H1 (cell line): ENCODE results near the gene SNED1. TPM values are rescaled to one million over a fixed set of nuclear protein-coding genes. Genes with fewer than 3 reads are reported as not detected.

ENCODE experiments used
- CTCF ChIA-PET: fragments of 300-600 bp; sonication (Branson Sonifier 250); formaldehyde crosslinking; loops from one replicate; lab custom pipeline; 2021; ENCODE audit not compliant: partially characterized antibody; lab: Charles Lee
- POLR2A ChIA-PET: fragments of 300-600 bp; sonication (Branson Sonifier 250); formaldehyde crosslinking; loops from one replicate; lab custom pipeline; 2021; ENCODE audit warnings: inconsistent platforms; ENCODE audit not compliant: partially characterized antibody; lab: Charles Lee
- DNase-seq, 2 experiments: peaks; one replicate each; pipeline versions ENCODE4 v3.0.0 to v3.0.0-alpha.2; 2010 to 2022; ENCODE audit warnings: low spot score in 2 of 2, low read depth in 1 of 2, mixed read lengths in 1 of 2
- FAIRE-seq: peaks from 2 replicates; lab custom pipeline; 2011; peaks lifted over from hg19 to GRCh38; lab: Jason Lieb, UNC
- H2AFZ ChIP-seq: 2 replicates; pipeline ENCODE4 v1.8.1; 2012; ENCODE audit warnings: low read length, inconsistent platforms
- H2AK5ac ChIP-seq: 2 replicates; pipeline ENCODE4 v1.6.1; 2013; ENCODE audit warnings: low read depth, low read length
- H2BK120ac ChIP-seq: replicated peaks from 2 replicates; pipeline ENCODE3; 2013; ENCODE audit warnings: low read depth, low read length, inconsistent platforms
- H2BK12ac ChIP-seq: 2 replicates; pipeline ENCODE4 v1.6.1; 2013; ENCODE audit warnings: low read depth, low read length
- H2BK15ac ChIP-seq: 2 replicates; pipeline ENCODE4 v1.6.1; 2013; ENCODE audit warnings: low read length
- H2BK20ac ChIP-seq: 2 replicates; pipeline ENCODE4 v1.6.1; 2013; ENCODE audit warnings: low read length
- H2BK5ac ChIP-seq: 2 replicates; pipeline ENCODE4 v1.6.1; 2013; ENCODE audit warnings: low read depth, low read length
- H3K14ac ChIP-seq: 2 replicates; pipeline ENCODE4 v1.6.1; 2013; ENCODE audit warnings: inconsistent platforms; ENCODE audit not compliant: insufficient read length
- H3K18ac ChIP-seq: 2 replicates; pipeline ENCODE4 v1.6.1; 2013; ENCODE audit warnings: low read length; ENCODE audit errors: extremely low read depth
- H3K23ac ChIP-seq: 2 replicates; pipeline ENCODE4 v1.6.1; 2013; ENCODE audit warnings: inconsistent platforms; ENCODE audit not compliant: insufficient read length
- H3K23me2 ChIP-seq: 2 replicates; pipeline ENCODE4 v1.6.1; 2013; ENCODE audit warnings: low read depth, low read length
- H3K27ac ChIP-seq: 2 replicates; pipeline ENCODE4 v1.6.1; 2011; ENCODE audit warnings: low read depth, low read length, inconsistent platforms
- H3K27me3 ChIP-seq, 4 experiments: replicated peaks in 1 of 4; 1 replicate in 1 of 4; 2 replicates in 3 of 4; pipeline versions ENCODE4 v1.6.1 to v1.8.1; 2011 to 2013; ENCODE audit warnings: low read length in 3 of 4, mild to moderate bottlenecking in 3 of 4, inconsistent platforms in 2 of 4, mixed read lengths in 2 of 4, moderate library complexity in 1 of 4; ENCODE audit not compliant: control insufficient read depth in 3 of 4, insufficient read depth in 3 of 4; ENCODE audit errors: extremely low read depth in 1 of 4
- H3K36me3 ChIP-seq, 4 experiments: 2 replicates each; pipeline versions ENCODE4 v1.6.1 to v1.8.1; 2011 to 2013; ENCODE audit warnings: mild to moderate bottlenecking in 4 of 4, low read length in 3 of 4, moderate library complexity in 2 of 4, control low read depth in 1 of 4, inconsistent platforms in 1 of 4; ENCODE audit not compliant: insufficient read depth in 4 of 4, control insufficient read depth in 2 of 4
- H3K4ac ChIP-seq: replicated peaks from 2 replicates; pipeline ENCODE3; 2013; ENCODE audit warnings: low read length, low read depth, mixed read lengths, inconsistent platforms; ENCODE audit not compliant: insufficient read length
- H3K4me1 ChIP-seq, 4 experiments: replicated peaks in 1 of 4; 1 replicate in 1 of 4; 2 replicates in 3 of 4; pipeline versions ENCODE4 v1.6.1 to v1.8.1; 2011 to 2013; ENCODE audit warnings: low read length in 3 of 4, inconsistent platforms in 2 of 4, mixed read lengths in 1 of 4; ENCODE audit not compliant: insufficient read depth in 4 of 4, control insufficient read depth in 3 of 4
- H3K4me2 ChIP-seq, 2 experiments: 2 replicates each; pipeline versions ENCODE4 v1.6.1 to v1.8.1; 2011 to 2013; ENCODE audit warnings: low read depth in 2 of 2, low read length in 2 of 2, control low read depth in 1 of 2, inconsistent platforms in 1 of 2, mild to moderate bottlenecking in 1 of 2; ENCODE audit not compliant: insufficient read depth in 1 of 2
- H3K4me3 ChIP-seq, 4 experiments: fragments of 200-600, 300-600 bp in 1 of 4; sonication (generic), shearing (Covaris generic), sonication (Bioruptor Twin) in 1 of 4; 2 replicates each; pipeline versions ENCODE4 v1.5.1 to v1.8.1; 2011 to 2016; ENCODE audit warnings: low read length in 4 of 4, low read depth in 3 of 4, control low read depth in 2 of 4, inconsistent platforms in 2 of 4, mild to moderate bottlenecking in 2 of 4, mixed read lengths in 1 of 4, moderate library complexity in 1 of 4; ENCODE audit not compliant: insufficient read depth in 2 of 4; ENCODE audit errors: extremely low read depth in 1 of 4
- H3K56ac ChIP-seq: replicated peaks from 2 replicates; pipeline ENCODE3; 2013; ENCODE audit warnings: low read depth, mild to moderate bottlenecking, mixed read lengths, low read length, inconsistent platforms; ENCODE audit not compliant: insufficient read length
- H3K79me1 ChIP-seq: 2 replicates; pipeline ENCODE4 v1.6.1; 2013; ENCODE audit warnings: low read depth, low read length, control low read depth
- H3K79me2 ChIP-seq, 2 experiments: 2 replicates each; pipeline versions ENCODE4 v1.6.1 to v1.8.1; 2012 to 2013; ENCODE audit warnings: low read length in 2 of 2, mild to moderate bottlenecking in 2 of 2, inconsistent platforms in 1 of 2; ENCODE audit not compliant: insufficient read depth in 2 of 2, control insufficient read depth in 1 of 2
- H3K9ac ChIP-seq, 4 experiments: replicated peaks in 1 of 4; 1 replicate in 1 of 4; 2 replicates in 3 of 4; pipeline versions ENCODE4 v1.6.1 to v1.8.1; 2011 to 2013; ENCODE audit warnings: low read depth in 3 of 4, low read length in 3 of 4, control low read depth in 2 of 4, mild to moderate bottlenecking in 2 of 4, moderate library complexity in 2 of 4, inconsistent platforms in 1 of 4; ENCODE audit errors: extremely low read depth in 1 of 4
- H3K9me3 ChIP-seq, 2 experiments: 2 replicates each; pipeline versions ENCODE4 v1.6.1 to v1.8.1; 2012 to 2013; ENCODE audit warnings: mild to moderate bottlenecking in 2 of 2, moderate library complexity in 2 of 2, control low read depth in 1 of 2, inconsistent platforms in 1 of 2, low read depth in 1 of 2, low read length in 1 of 2, mixed read lengths in 1 of 2; ENCODE audit not compliant: insufficient read depth in 2 of 2
- H4K20me1 ChIP-seq, 2 experiments: replicated peaks in 1 of 2; 2 replicates each; pipeline versions ENCODE3 to v1.8.1; 2011 to 2013; ENCODE audit warnings: inconsistent platforms in 2 of 2, low read length in 2 of 2, mild to moderate bottlenecking in 1 of 2; ENCODE audit not compliant: insufficient read depth in 2 of 2, control insufficient read depth in 1 of 2
- H4K5ac ChIP-seq: 2 replicates; pipeline ENCODE4 v1.6.1; 2013; ENCODE audit warnings: low read length, low read depth, mixed read lengths, inconsistent platforms; ENCODE audit not compliant: insufficient read length
- H4K8ac ChIP-seq: 2 replicates; pipeline ENCODE4 v1.8.0; 2013; ENCODE audit warnings: mild to moderate bottlenecking, moderate library complexity, low read length, inconsistent platforms; ENCODE audit not compliant: insufficient read depth; ENCODE audit errors: extremely low read depth
- H4K91ac ChIP-seq: replicated peaks from 2 replicates; pipeline ENCODE3; 2013; ENCODE audit warnings: low read length, mixed read lengths, inconsistent platforms; ENCODE audit not compliant: insufficient read length
- KDM5A ChIP-seq: fragments of 200-600 bp; IDR thresholded peaks from 2 replicates; pipeline ENCODE4 v1.7.1; 2012; ENCODE audit warnings: mild to moderate bottlenecking, low read length, inconsistent platforms, mixed read lengths
- RAD21 ChIP-seq, 2 experiments: IDR thresholded peaks in 1 of 2; conservative IDR thresholded peaks in 1 of 2; 2 replicates each; pipeline ENCODE4 v1.6.1; 2011; ENCODE audit warnings: low read depth in 2 of 2, low read length in 2 of 2, improper control_type of control experiment in 1 of 2, inconsistent platforms in 1 of 2, mild to moderate bottlenecking in 1 of 2, moderate library complexity in 1 of 2
- WGBS, 2 experiments: shearing (Covaris generic) in 1 of 2; methylation state at CpG; one replicate each; pipeline versions ENCODE4 v1.1.6 to v1.1.7; 2013 to 2015; ENCODE audit warnings: low lambda C conversion rate in 2 of 2, mixed read lengths in 2 of 2, inconsistent platforms in 1 of 2, low coverage in 1 of 2, missing lambda C conversion rate in 1 of 2; ENCODE audit not compliant: insufficient replicate concordance in 2 of 2, insufficient coverage in 1 of 2, insufficient read length in 1 of 2; ENCODE audit errors: extremely low coverage in 1 of 2, missing lambda C conversion rate in 1 of 2; 5-methylcytosine and 5-hydroxymethylcytosine counted together
- polyA plus RNA-seq, 7 experiments: library from polyadenylated mRNA; depleted of rRNA in 3 of 7; stranded (reverse) in 5 of 7; unstranded in 2 of 7; fragments of >200 nt in 5 of 7; fragments of 200-250 nt in 2 of 7; gene quantifications; 1 replicate in 5 of 7; 2 replicates in 1 of 7; 4 replicates in 1 of 7; pipeline versions ENCODE4 v1.2.1 to v1.2.3, GENCODE V29; 2011 to 2013; ENCODE audit warnings: missing spikeins in 2 of 7, mixed read lengths in 2 of 7
- total RNA-seq: library from RNA; stranded (reverse); fragmentation: NEBNext Ultra II Directional; extraction: Animal tissue kit (Norgen Biotek cat#: 25700); gene quantifications from 2 replicates; pipeline ENCODE4 v1.2.1, GENCODE V29; 2021
- TF ChIP-seq, protein P1 (sequence below): IDR thresholded peaks from 2 replicates; pipeline ENCODE4 v1.6.1; 2011; ENCODE audit warnings: low read length, improper control_type of control experiment

The SNED1 gene
- total and polyA plus RNA-seq, 2 of the 8 experiments (the other 6 are each of a cell fraction or from before 2014, with no cell fraction given), result 1.9 TPM

DNA sequence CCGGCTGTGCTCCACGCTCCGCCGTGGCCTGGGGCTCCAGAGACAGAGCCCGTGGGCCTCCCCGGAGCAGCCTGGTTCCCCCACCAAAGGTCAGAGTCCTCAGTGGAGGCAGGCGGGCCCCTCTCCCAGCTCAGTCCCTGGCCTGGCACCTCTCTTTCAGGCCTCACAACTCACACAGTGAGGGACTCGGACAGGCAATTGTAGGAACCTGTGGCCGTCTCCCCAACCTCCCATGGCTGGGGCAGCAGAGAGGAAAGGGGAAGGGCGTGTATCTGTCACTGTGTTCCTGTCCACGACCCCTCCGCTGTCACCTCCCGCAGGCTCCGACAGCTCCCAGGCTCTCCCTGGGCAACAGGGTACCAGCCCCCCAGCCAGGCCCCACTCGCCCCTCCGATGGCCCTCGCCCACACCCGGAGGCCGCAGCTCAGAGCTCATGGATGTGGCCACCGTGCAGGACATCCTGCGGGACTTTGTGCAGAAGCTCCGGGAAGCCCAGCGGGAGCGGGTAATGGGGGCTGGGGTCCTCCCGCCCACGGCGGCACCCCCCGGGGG is 32.4 kb upstream of the SNED1 start:
- Histone ChIP-seq H4K8ac (0 out of 2 replicates have a peak overlapping the region, but pooled peaks have one; percentile 35), H2BK15ac (no peak overlapping the region), H4K5ac (no peak overlapping the region), H3K79me1 (no peaks in the 10 kb centered on the region), H3K4me2 (no peak overlapping the region), H3K27ac (no peak overlapping the region), H3K79me2 (no peaks in the 10 kb centered on the region), H3K9ac (no peak overlapping the region), H4K91ac (no peak overlapping the region), H2BK12ac (no peak overlapping the region), H3K27me3 (no peaks in the 10 kb centered on the region), H3K23ac (no peak overlapping the region), H3K4me3 (no peak overlapping the region), H3K9me3 (no peaks in the 10 kb centered on the region), H3K4me1 (peaks cover 0 to 10% (median 3%) of the 10 kb centered on the region in 4 experiments; a peak in 3 of 7 replicates), H2BK120ac (no peak overlapping the region), H2AFZ (no peak overlapping the region), H3K14ac (no peak overlapping the region), H4K20me1 (peaks cover 0 to 8% of the 10 kb centered on the region in 2 experiments), H3K4ac (no peak overlapping the region), H2BK5ac (no peak overlapping the region), H3K23me2 (peaks cover 8% of the 10 kb centered on the region; the same call in 1 of the 2 replicates), H2AK5ac (no peak overlapping the region), H3K18ac (no peak overlapping the region), H2BK20ac (no peak overlapping the region), H3K36me3 (no peaks in the 10 kb centered on the region)
- FAIRE-seq (no peak), DNase-seq (peak in 1 of 2 experiments; percentile 43)
- ChIA-PET CTCF (interaction anchor here (0.6 to 1.4 kb wide), 6 partner anchors 18 to 179 kb away, joined by 3 to 5 read pairs (median 3); no protein-coding TSS in a partner anchor), POLR2A (no interaction called here)
- 93% methylated on average over 17 of the region's 28 CpGs; no CpG with 5 or more reads in 1 of the 2 experiments for WGBS, 2 experiments
- TF ChIP-seq RAD21 (IDR thresholded peaks at IDR 0.05 in 1 of 2, conservative IDR thresholded peaks at IDR 0.05 in 1 of 2; ENCODE audit: low read depth in 2 of 2, low read length in 2 of 2) (no peak), KDM5A (no peak)
- TF ChIP-seq, protein P1, sequence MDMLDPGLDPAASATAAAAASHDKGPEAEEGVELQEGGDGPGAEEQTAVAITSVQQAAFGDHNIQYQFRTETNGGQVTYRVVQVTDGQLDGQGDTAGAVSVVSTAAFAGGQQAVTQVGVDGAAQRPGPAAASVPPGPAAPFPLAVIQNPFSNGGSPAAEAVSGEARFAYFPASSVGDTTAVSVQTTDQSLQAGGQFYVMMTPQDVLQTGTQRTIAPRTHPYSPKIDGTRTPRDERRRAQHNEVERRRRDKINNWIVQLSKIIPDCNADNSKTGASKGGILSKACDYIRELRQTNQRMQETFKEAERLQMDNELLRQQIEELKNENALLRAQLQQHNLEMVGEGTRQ, result no peak
- TF ChIP-seq, all 59 proteins: peak for 0
- no peak overlapping the region for H3K56ac ChIP-seq
